ENCODE data around the gene MTHFD2.
"Not testable (repeated sequence)": the region's sequence is repeated elsewhere in the genome, so short reads cannot be mapped to it uniquely, and the experiment has no call there.

Gene MTHFD2

GRCh38 chr2:74223941-74224770 lies 25.7 kb downstream of the MTHFD2 start:
- in situ Hi-C loops (cut with MboI; ENCODE audit: low pct_unique_long_range_greater_than_20kb, low sequenced_read_pairs): no loop called here
- no peak for DNase-seq

- no peak for DNase-seq
- in situ Hi-C loops (cut with MboI; ENCODE audit: low pct_unique_long_range_greater_than_20kb, low sequenced_read_pairs): no loop called here
Measured at GRCh38 chr2:74225698-74226459, 27.5 kb downstream of the MTHFD2 start.

- in situ Hi-C loops (cut with MboI; ENCODE audit: low pct_unique_long_range_greater_than_20kb, low sequenced_read_pairs): no loop called here
Measured at GRCh38 chr2:74226648-74227213, 28.3 kb downstream of the MTHFD2 start.

GRCh38 chr2:74227646-74228045 lies 29.2 kb downstream of the MTHFD2 start:
- DNase-seq: no peak
- in situ Hi-C loops (cut with MboI; ENCODE audit: low pct_unique_long_range_greater_than_20kb, low sequenced_read_pairs): no loop called here

More at GRCh38 chr2:74226648-74227213, 28.3 kb downstream of the MTHFD2 start:
- no peak for DNase-seq

- DNase-seq: no peak
- in situ Hi-C loops (cut with MboI; ENCODE audit: low pct_unique_long_range_greater_than_20kb, low sequenced_read_pairs): no loop called here
Measured at GRCh38 chr2:74228772-74229171, 30.4 kb downstream of the MTHFD2 start.

- in situ Hi-C loops (cut with MboI; ENCODE audit: low pct_unique_long_range_greater_than_20kb, low sequenced_read_pairs); DNase-seq: not testable (repeated sequence)
Measured at GRCh38 chr2:74229865-74230264, 31.4 kb downstream of the MTHFD2 start.

GRCh38 chr2:74232426-74232825 lies 34.0 kb downstream of the MTHFD2 start:
- DNase-seq: no peak
- in situ Hi-C loops (cut with MboI; ENCODE audit: low pct_unique_long_range_greater_than_20kb, low sequenced_read_pairs): no loop called here

GRCh38 chr2:74233648-74234047 lies 35.2 kb downstream of the MTHFD2 start:
- in situ Hi-C loops (cut with MboI; ENCODE audit: low pct_unique_long_range_greater_than_20kb, low sequenced_read_pairs): no loop called here
- DNase-seq: no peak

GRCh38 chr2:74235041-74235440 lies 36.6 kb downstream of the MTHFD2 start:
- no peak for DNase-seq
- in situ Hi-C loops (cut with MboI; ENCODE audit: low pct_unique_long_range_greater_than_20kb, low sequenced_read_pairs): no loop called here

- no peak for DNase-seq
- in situ Hi-C loops (cut with MboI; ENCODE audit: low pct_unique_long_range_greater_than_20kb, low sequenced_read_pairs): no loop called here
Measured at GRCh38 chr2:74238879-74239278, 40.5 kb downstream of the MTHFD2 start.

GRCh38 chr2:74239346-74239745 lies 40.9 kb downstream of the MTHFD2 start:
- in situ Hi-C loops (cut with MboI; ENCODE audit: low pct_unique_long_range_greater_than_20kb, low sequenced_read_pairs): no loop called here
- no peak for DNase-seq

GRCh38 chr2:74242354-74243071 lies 44.1 kb downstream of the MTHFD2 start:
- in situ Hi-C loops (cut with MboI; ENCODE audit: low pct_unique_long_range_greater_than_20kb, low sequenced_read_pairs): no loop called here
- DNase-seq: no peak

GRCh38 chr2:74244286-74244685 lies 45.9 kb downstream of the MTHFD2 start:
- DNase-seq: no peak
- in situ Hi-C loops (cut with MboI; ENCODE audit: low pct_unique_long_range_greater_than_20kb, low sequenced_read_pairs): no loop called here

GRCh38 chr2:74246496-74247195 lies 48.2 kb downstream of the MTHFD2 start:
- DNase-seq: no peak

GRCh38 chr2:74249406-74250122 lies 51.1 kb downstream of the MTHFD2 start:
- no peak for DNase-seq
- in situ Hi-C loops (cut with MboI; ENCODE audit: low pct_unique_long_range_greater_than_20kb, low sequenced_read_pairs): no loop called here

More at GRCh38 chr2:74246496-74247195, 48.2 kb downstream of the MTHFD2 start:
- in situ Hi-C loops (cut with MboI; ENCODE audit: low pct_unique_long_range_greater_than_20kb, low sequenced_read_pairs): no loop called here

- in situ Hi-C loops (cut with MboI; ENCODE audit: low pct_unique_long_range_greater_than_20kb, low sequenced_read_pairs): no loop called here
- peak; percentile 51 for DNase-seq
Measured at GRCh38 chr2:74250189-74250631, 51.8 kb downstream of the MTHFD2 start.

GRCh38 chr2:74252036-74252435 lies 53.6 kb downstream of the MTHFD2 start:
- in situ Hi-C loops (cut with MboI; ENCODE audit: low pct_unique_long_range_greater_than_20kb, low sequenced_read_pairs): no loop called here
- DNase-seq: no peak

- in situ Hi-C loops (cut with MboI; ENCODE audit: low pct_unique_long_range_greater_than_20kb, low sequenced_read_pairs): no loop called here
- no peak for DNase-seq
Measured at GRCh38 chr2:74252862-74253261, 54.4 kb downstream of the MTHFD2 start.

Measured in KBM-7 (cell line).